ENCODE data around the gene SBNO2. TPM values are rescaled to one million over a fixed set of nuclear protein-coding genes. Genes with fewer than 3 reads are reported as not detected.

Gene SBNO2
- total and polyA plus RNA-seq, 12 donors, result 12.6 to 61.3 (median 16.1) TPM

DNA sequence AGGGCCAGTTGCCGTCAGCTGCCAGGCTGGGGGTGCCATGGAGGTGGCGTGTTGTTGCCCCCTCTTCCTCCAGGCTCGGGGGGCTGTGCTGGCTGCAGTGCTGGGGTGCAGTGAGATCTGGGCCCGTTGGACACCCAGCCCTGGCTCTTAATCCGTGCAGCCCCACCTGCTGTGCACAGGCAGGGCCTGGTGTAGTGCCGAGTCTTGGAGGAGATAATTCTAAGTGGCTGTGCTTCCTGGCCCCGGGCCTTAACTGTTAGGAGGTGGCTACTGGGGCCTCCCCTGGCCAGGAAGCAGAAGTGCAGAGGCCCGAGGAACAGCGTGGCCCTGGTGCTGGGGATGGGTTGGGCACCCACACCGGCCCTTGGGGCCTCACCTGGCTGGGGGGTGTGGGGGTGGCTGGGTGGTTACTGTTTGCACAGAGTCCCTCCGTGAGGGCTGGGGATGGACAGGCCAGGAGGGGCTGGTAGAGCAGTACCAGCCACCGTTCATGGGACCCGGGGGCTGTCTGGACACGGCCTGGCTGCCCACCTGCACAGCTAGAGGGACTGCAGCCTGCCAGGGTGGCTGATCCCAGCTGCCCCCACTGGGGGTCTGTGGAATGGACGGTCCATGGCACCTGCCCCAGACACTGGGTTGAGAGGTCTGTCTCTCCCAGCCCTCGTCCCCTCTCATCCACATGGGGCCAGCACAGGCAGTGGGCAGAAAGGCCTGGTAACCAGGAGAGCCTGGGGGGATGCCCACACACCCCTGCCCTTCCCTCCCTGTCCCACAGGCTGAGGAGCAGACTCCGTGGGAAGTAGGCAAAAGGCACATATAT, 67.0 kb downstream of the SBNO2 start:
- ATAC-seq (no peak), DNase-seq (no peak)
- no peak overlapping the region for H3K4me3 ChIP-seq
- 60 to 71% methylated on average over 17 of the region's 17 CpGs for WGBS, 2 donors
- H3K4me1 ChIP-seq, result peaks cover 24 to 55% (median 35%) of the 10 kb centered on the region in 9 donors
- no peaks in the 10 kb centered on the region for H3K27me3 ChIP-seq
- peak overlapping the region in 2 of 10 donors; percentile 36 to 40 for H3K27ac ChIP-seq
- TF ChIP-seq, protein P1, sequence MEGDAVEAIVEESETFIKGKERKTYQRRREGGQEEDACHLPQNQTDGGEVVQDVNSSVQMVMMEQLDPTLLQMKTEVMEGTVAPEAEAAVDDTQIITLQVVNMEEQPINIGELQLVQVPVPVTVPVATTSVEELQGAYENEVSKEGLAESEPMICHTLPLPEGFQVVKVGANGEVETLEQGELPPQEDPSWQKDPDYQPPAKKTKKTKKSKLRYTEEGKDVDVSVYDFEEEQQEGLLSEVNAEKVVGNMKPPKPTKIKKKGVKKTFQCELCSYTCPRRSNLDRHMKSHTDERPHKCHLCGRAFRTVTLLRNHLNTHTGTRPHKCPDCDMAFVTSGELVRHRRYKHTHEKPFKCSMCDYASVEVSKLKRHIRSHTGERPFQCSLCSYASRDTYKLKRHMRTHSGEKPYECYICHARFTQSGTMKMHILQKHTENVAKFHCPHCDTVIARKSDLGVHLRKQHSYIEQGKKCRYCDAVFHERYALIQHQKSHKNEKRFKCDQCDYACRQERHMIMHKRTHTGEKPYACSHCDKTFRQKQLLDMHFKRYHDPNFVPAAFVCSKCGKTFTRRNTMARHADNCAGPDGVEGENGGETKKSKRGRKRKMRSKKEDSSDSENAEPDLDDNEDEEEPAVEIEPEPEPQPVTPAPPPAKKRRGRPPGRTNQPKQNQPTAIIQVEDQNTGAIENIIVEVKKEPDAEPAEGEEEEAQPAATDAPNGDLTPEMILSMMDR (IDR thresholded peaks at IDR 0.05), result peak in 1 of 9 donors; percentile 29
- peaks cover 0 to 63% (median 31%) of the 10 kb centered on the region in 9 donors for H3K36me3 ChIP-seq
- H3K9me3 ChIP-seq, result no peaks in the 10 kb centered on the region
- intact Hi-C loops (cut with DNase I), result no loop called here

- WGBS, 2 donors, result 90 to 92% methylated on average over 32 of the region's 32 CpGs
- DNase-seq (no peak), ATAC-seq (no peak)
- TF ChIP-seq, protein P1 (IDR thresholded peaks at IDR 0.05), result no peak
- H3K27me3 ChIP-seq, result no peaks in the 10 kb centered on the region
- no peaks in the 10 kb centered on the region for H3K9me3 ChIP-seq
- H3K36me3 ChIP-seq, result peaks cover 0 to 58% (median 31%) of the 10 kb centered on the region in 9 donors
- H3K4me1 ChIP-seq, result peaks cover 30 to 60% (median 44%) of the 10 kb centered on the region in 9 donors
- H3K4me3 ChIP-seq, result no peak overlapping the region
- intact Hi-C loops (cut with DNase I), result no loop called here
- peak overlapping the region in 2 of 10 donors; percentile 36 to 97 for H3K27ac ChIP-seq
Observed at GRCh38 chr19:1105873-1106840, 67.9 kb downstream of the SBNO2 start.

DNA sequence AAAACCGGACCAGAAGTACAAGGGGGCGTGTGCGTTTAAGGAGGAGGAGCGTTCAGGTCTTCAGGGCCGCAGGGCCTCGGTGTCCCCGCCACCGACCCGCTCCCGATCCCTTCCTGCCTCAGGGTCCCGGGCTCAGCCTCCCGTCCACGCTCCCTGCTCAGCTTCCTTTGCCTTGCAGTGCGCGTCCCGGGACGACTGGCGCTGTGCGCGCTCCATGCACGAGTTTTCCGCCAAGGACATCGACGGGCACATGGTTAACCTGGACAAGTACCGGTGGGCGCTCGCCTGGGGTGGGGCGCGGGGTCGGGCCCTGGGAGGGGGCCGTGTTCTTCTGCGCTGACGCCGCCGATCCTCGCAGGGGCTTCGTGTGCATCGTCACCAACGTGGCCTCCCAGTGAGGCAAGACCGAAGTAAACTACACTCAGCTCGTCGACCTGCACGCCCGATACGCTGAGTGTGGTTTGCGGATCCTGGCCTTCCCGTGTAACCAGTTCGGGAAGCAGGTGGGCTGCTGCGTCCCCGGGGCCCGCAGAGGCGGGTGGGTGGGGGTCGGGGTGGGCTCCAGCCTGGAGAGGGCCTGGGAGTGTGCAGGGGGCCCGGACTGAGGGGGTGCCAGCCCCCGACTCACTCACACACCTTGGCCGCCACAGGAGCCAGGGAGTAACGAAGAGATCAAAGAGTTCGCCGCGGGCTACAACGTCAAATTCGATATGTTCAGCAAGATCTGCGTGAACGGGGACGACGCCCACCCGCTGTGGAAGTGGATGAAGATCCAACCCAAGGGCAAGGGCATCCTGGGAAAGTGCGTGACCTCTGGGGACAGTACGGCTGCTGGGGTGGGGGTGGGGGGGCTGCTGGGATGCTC, 68.8 kb downstream of the SBNO2 start:
- intact Hi-C loops (cut with DNase I), result no loop called here
- TF ChIP-seq, protein P1 (IDR thresholded peaks at IDR 0.05), result no peak
- WGBS, 2 donors, result 25 to 30% methylated on average over 69 of the region's 69 CpGs

More for the DNA sequence above, 68.8 kb downstream of the SBNO2 start:
- no peak for ATAC-seq
- Histone ChIP-seq H3K27me3 (no peaks in the 10 kb centered on the region), H3K4me1 (peaks cover 30 to 64% (median 51%) of the 10 kb centered on the region in 9 donors), H3K4me3 (peak overlapping the region; percentile 40 to 96 (median 82)), H3K36me3 (peaks cover 0 to 49% (median 30%) of the 10 kb centered on the region in 9 donors), H3K27ac (peak overlapping the region; percentile 88 to 100 (median 98)), H3K9me3 (peaks cover 0 to 2% (median 0%) of the 10 kb centered on the region in 11 donors)
- DNase-seq, result no peak

Measured in heart right ventricle (tissue), 16 donors.